HFFc6 (cell line): ENCODE measurements around the gene GSG1L. TPM values are rescaled to one million over a fixed set of nuclear protein-coding genes. Genes with fewer than 3 reads are reported as not detected.

Experiments
- DNase-seq: peaks from one replicate; pipeline ENCODE4 v3.0.0-alpha.2; 2018
- H3K27ac Mint-ChIP-seq: 2 replicates; pipeline ENCODE4 v1.8.0; 2020; ENCODE audit warnings: mild to moderate bottlenecking, mixed read lengths
- H3K27me3 Mint-ChIP-seq: 2 replicates; pipeline ENCODE4 v1.8.0; 2021; ENCODE audit warnings: mild to moderate bottlenecking, moderate library complexity, mixed read lengths; ENCODE audit not compliant: insufficient read depth
- H3K36me3 Mint-ChIP-seq: 2 replicates; pipeline ENCODE4 v1.8.0; 2021; ENCODE audit warnings: low read depth, mixed read lengths
- H3K4me1 Mint-ChIP-seq: 2 replicates; pipeline ENCODE4 v1.8.0; 2020; ENCODE audit warnings: low read depth, mixed read lengths
- H3K4me3 Mint-ChIP-seq: 2 replicates; pipeline ENCODE4 v1.8.0; 2020; ENCODE audit warnings: mild to moderate bottlenecking, moderate library complexity, mixed read lengths
- H3K9me3 Mint-ChIP-seq: 2 replicates; pipeline ENCODE4 v1.8.0; 2020; ENCODE audit warnings: mild to moderate bottlenecking, mixed read lengths
- CTCF ChIP-seq: fragments of 200-600 bp; sonication (generic); IDR thresholded peaks from 2 replicates; pipeline ENCODE4 v1.5.0; 2021; ENCODE audit warnings: antibody characterized with exemption, mild to moderate bottlenecking
- total RNA-seq, 6 experiments: library from RNA; stranded (reverse); fragmentation: NEBNext Ultra II Directional; extraction: Animal tissue kit (Norgen Biotek cat#: 25700); gene quantifications; 2 replicates in 1 of 6; 3 replicates in 5 of 6; pipeline ENCODE4 v1.2.3, GENCODE V29; 2021

Gene GSG1L
- total RNA-seq, 6 experiments from 2014 or later, result not detected

DNA sequence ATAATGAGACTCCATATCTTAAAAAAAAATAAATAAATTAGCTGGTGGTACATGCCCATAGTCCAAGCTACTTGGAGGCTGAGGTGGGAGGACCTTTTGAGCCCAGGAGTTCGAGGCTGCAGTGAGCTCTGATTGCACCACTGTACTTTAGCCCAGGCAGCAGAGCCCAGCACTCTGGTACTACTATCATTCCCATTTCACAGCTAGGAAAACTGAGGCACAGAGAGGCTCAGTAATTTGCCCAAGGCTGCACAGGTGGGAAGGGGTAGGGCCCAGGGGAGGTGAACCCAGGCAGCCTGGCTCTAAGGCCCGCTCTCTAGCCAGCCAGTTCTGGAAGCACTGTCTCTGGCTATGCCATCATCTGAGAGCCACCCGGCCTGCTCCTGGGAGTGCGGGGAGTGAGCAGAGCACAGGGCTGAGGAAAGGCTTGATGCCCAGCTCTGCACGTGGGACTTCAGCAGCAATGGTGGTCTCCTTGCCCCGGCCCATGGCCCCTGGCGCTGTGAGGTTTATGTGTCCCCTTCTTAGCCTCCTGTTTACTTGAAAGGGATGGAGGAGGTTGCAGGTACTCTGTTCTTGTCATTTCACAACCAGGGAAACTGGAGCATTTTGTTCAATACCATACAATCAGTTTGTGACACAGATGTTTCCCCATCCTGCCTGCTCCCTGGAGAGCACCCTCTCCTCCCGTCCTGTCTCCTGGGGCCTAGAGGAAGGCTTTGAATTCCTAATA is 291.3 kb downstream of the GSG1L start:
- Mint-ChIP-seq H3K36me3 (no peaks in the 10 kb centered on the region), H3K27ac (no peak overlapping the region), H3K4me3 (no peak overlapping the region), H3K4me1 (peaks cover 28% of the 10 kb centered on the region), H3K9me3 (no peaks in the 10 kb centered on the region), H3K27me3 (no peaks in the 10 kb centered on the region)
- no peak for DNase-seq
- TF ChIP-seq CTCF, result no peak

DNA sequence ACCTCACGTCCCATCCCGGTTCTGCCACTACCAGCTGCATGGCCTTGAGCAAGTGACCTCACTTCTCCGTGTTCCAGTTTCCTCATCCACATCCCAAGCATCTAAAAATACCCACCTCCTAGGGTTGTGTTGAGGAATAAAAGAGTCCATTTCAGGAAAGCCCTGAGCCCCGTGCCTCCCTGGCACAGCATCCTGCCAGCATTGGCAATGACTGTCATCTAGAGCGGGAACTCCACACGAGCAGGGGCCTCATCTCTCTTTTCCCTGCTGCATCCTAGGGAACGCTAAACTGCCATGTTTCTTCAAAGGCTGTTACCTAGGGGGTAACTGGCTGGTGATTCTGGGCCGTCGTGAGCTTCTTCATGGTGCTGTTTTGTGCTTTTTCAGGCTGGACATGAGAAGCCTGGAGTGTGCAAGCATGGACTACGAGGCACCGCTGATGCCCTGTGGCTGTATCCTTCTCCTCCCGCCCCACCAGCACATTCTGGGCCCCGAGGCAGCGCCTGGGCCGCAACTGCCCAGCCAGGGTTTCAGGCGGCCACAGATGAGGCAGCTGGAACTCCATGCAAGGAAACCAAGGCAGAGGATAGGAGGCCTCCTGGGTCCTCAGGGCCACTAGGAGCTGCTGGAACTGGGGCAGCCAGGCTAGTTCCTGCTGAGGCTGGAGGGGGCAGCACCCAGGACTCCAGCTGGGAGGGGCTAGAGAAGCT is 292.2 kb downstream of the GSG1L start:
- no peak overlapping the region for H3K4me3 Mint-ChIP-seq
- H3K9me3 Mint-ChIP-seq, result no peaks in the 10 kb centered on the region
- no peak for TF ChIP-seq CTCF
- peaks cover 28% of the 10 kb centered on the region for H3K4me1 Mint-ChIP-seq
- peak overlapping the region; percentile 43; the same call in 1 of the 2 replicates for H3K27ac Mint-ChIP-seq
- no peaks in the 10 kb centered on the region for H3K36me3 Mint-ChIP-seq
- no peaks in the 10 kb centered on the region for H3K27me3 Mint-ChIP-seq
- DNase-seq, result no peak

DNA sequence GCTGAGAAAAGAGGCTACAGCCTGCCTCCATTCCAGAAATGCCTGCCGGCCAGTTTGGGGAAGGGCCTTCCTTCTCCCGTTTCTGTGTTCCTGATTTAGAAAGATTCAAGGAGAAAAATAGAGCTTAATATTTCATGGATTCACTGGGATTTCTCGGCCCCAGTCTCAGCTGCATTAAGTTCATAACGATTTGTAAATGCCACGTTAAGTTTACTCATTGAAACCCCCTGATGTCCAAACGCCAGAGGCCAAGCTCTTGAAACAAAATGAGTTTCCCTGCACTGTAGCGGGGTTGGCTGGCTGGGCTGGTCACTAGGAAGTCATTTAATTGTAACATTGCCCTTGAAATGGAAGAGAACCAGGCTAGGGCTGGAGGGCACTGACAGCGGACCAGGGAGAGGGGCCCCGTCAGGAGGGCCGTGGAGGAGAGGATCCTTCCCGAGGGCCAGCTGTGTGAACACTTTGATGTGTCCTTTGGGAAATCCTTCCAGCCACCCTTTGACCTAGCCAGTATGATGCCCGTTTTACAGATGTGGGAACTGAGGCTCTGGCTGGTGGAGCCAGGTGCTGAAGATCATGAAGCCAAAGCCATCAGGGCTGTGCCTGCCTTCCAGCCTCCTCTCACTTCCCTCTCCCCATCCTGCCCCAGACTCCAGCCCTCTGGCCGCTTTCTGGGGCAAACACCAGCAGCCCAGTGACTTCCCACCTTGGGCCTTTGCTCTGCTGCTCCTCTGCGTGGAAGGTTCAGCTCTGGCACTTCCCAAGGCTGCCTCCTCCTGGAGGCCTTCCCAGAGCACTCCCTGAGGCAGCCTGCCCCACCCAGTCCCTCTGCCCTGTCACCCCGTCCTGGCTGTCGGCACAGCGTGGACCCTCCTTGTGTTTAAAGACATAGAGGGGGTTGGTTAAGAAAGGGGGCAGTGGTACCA is 293.0 kb downstream of the GSG1L start:
- Mint-ChIP-seq H3K4me3 (peak overlapping the region; percentile 63), H3K4me1 (peaks cover 28% of the 10 kb centered on the region), H3K36me3 (peaks cover 3% of the 10 kb centered on the region; the same call in 1 of the 2 replicates), H3K9me3 (no peaks in the 10 kb centered on the region; the same call in 1 of the 2 replicates), H3K27me3 (no peaks in the 10 kb centered on the region), H3K27ac (peak overlapping the region; percentile 86)
- DNase-seq, result no peak
- no peak for TF ChIP-seq CTCF

GRCh38 chr16:27769561-27770255 is 293.8 kb downstream of the GSG1L start:
- Mint-ChIP-seq H3K27ac (peak overlapping the region; percentile 86), H3K27me3 (no peaks in the 10 kb centered on the region), H3K4me1 (peaks cover 28% of the 10 kb centered on the region), H3K36me3 (peaks cover 11% of the 10 kb centered on the region), H3K9me3 (no peaks in the 10 kb centered on the region; the same call in 1 of the 2 replicates), H3K4me3 (peak overlapping the region; percentile 63)
- TF ChIP-seq CTCF, result no peak
- DNase-seq, result peak; percentile 55
